Ascending aorta (tissue), 2 donors: ENCODE results near the gene CTCFL. TPM values are rescaled to one million over a fixed set of nuclear protein-coding genes. Genes with fewer than 3 reads are reported as not detected.
A peak's percentile ranks its signal among the peaks of the same experiment; 100 is the strongest.
"Not testable (repeated sequence)": the region's sequence is repeated elsewhere in the genome, so short reads cannot be mapped to it uniquely, and the experiment has no call there.

Experiments
- DNase-seq, 2 donors: peaks; one replicate each; pipeline ENCODE4 v3.0.0-alpha.2; 2019; ENCODE audit warnings: low spot score in 2 of 2
- H3K27ac ChIP-seq, 2 donors: fragments of 200-600 bp; sonication (generic); one replicate each; pipeline ENCODE4 v1.5.1; 2016 to 2017; ENCODE audit warnings: mild to moderate bottlenecking in 1 of 2
- H3K27me3 ChIP-seq: fragments of 200-600 bp; sonication (generic); one replicate; pipeline ENCODE4 v1.5.1; 2017
- H3K36me3 ChIP-seq, 2 donors: fragments of 200-600 bp; sonication (generic); one replicate each; pipeline ENCODE4 v1.5.1; 2016
- H3K4me1 ChIP-seq, 2 donors: fragments of 200-600 bp; sonication (generic); one replicate each; pipeline ENCODE4 v1.5.1; 2016 to 2017; ENCODE audit warnings: mild to moderate bottlenecking in 1 of 2
- H3K4me3 ChIP-seq, 2 donors: fragments of 200-600 bp; sonication (generic); one replicate each; pipeline ENCODE4 v1.5.1; 2016 to 2017; ENCODE audit warnings: mild to moderate bottlenecking in 1 of 2
- H3K9me3 ChIP-seq, 2 donors: fragments of 200-600 bp; sonication (generic); one replicate each; pipeline ENCODE4 v1.5.1; 2016
- intact Hi-C: fragments of 100-400 bp; cut with DNase I; formaldehyde crosslinking; loops from one replicate; pipeline ENCODE4 v1.15.1; 2023
- total RNA-seq: library from RNA; depleted of rRNA; stranded (reverse); fragments of >200 nt; gene quantifications from one replicate; pipeline ENCODE4 v1.1.0, GENCODE V29; 2016
- TF ChIP-seq, protein P1 (sequence below), 3 experiments: fragments of 200-600 bp in 2 of 3; fragments of 450-650 bp in 1 of 3; sonication (generic) in 2 of 3; IDR thresholded peaks; one replicate each; pipeline ENCODE4 v1.5.1; 2016 to 2019; ENCODE audit warnings: antibody characterized with exemption in 3 of 3, mild to moderate bottlenecking in 1 of 3, moderate library complexity in 1 of 3

The CTCFL gene
- total RNA-seq, 1 donor from 2014 or later: not detected

DNA sequence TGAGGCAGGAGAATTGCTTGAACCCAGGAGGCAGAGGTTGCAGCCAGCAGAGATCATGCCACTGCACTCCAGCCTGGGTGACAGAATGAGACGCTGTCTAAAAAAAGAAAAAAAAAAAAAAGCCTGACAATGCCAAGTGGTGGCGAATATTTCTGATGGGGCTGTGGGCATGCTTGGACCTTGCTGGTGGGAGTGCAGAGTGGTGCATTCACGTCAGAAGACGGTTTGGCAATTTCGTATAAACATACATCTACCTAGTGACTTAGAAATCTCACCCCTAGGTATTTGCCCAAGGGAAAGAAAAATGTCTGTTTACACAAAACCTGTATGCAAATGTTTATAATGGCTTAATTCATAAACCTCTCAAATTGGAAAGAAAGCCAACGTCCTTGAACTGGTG is 33.6 kb downstream of the CTCFL start:
- intact Hi-C loops: loop anchor here (5.0 to 10.0 kb wide), 2 partner anchors 44 to 1543 kb away; partner anchors contain the start of gene ATP5F1E
- no peaks in the 10 kb centered on the region for H3K36me3 ChIP-seq
- DNase-seq: no peak
- H3K27me3 ChIP-seq: no peaks in the 10 kb centered on the region
- no peak overlapping the region for H3K4me3 ChIP-seq
- H3K4me1 ChIP-seq: peaks cover 4 to 9% of the 10 kb centered on the region in 2 donors
- H3K9me3 ChIP-seq: no peaks in the 10 kb centered on the region
- H3K27ac ChIP-seq: no peak overlapping the region
- TF ChIP-seq, protein P1, sequence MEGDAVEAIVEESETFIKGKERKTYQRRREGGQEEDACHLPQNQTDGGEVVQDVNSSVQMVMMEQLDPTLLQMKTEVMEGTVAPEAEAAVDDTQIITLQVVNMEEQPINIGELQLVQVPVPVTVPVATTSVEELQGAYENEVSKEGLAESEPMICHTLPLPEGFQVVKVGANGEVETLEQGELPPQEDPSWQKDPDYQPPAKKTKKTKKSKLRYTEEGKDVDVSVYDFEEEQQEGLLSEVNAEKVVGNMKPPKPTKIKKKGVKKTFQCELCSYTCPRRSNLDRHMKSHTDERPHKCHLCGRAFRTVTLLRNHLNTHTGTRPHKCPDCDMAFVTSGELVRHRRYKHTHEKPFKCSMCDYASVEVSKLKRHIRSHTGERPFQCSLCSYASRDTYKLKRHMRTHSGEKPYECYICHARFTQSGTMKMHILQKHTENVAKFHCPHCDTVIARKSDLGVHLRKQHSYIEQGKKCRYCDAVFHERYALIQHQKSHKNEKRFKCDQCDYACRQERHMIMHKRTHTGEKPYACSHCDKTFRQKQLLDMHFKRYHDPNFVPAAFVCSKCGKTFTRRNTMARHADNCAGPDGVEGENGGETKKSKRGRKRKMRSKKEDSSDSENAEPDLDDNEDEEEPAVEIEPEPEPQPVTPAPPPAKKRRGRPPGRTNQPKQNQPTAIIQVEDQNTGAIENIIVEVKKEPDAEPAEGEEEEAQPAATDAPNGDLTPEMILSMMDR (IDR thresholded peaks at IDR 0.05): no peak

DNA sequence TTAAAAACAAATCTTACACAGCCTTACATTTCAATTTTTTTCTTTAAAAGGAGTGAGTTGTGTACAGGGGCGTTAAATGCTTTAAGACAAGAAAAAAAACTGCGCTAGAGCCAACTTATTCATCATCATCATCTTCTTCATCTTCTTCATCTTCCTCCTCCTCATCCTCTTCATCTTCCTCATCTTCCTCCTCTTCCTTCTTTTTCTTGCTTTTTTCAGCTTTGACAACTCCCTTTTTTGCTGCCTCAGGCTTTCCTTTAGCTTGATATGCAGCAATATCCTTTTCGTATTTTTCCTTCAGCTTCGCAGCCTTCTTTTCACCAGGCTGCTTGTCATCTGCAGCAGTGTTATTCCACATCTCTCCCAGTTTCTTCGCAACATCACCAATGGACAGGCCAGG is 36.7 kb downstream of the CTCFL start:
- H3K36me3 ChIP-seq, DNase-seq, H3K4me3 ChIP-seq, H3K27ac ChIP-seq, intact Hi-C loops, H3K27me3 ChIP-seq, H3K9me3 ChIP-seq, H3K4me1 ChIP-seq: not testable (repeated sequence)

DNA sequence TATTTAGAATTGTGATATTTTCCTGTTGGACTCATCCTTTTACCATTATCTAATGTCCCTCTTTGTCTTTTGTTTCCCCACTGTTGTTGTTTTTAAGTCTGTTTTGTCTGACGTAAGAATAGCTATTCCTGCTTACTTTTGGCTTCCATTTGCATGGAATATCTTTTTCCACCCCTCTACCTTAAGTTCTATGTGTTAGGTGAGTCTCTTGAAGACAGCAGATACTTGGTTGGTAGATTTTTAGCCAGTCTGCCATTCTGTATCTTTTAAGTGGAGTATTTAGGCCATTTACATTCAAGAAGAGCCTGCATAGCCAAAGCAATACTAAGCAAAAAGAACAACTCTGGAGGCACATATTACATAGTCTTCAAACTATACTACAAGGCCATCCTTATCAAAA is 39.2 kb downstream of the CTCFL start:
- DNase-seq: no peak
- H3K4me3 ChIP-seq: no peak overlapping the region
- no peaks in the 10 kb centered on the region for H3K36me3 ChIP-seq
- H3K27ac ChIP-seq: no peak overlapping the region
- intact Hi-C loops: no loop called here
- TF ChIP-seq, protein P1 (IDR thresholded peaks at IDR 0.05): no peak
- no peaks in the 10 kb centered on the region for H3K9me3 ChIP-seq
- peaks cover 0 to 6% of the 10 kb centered on the region in 2 donors for H3K4me1 ChIP-seq
- H3K27me3 ChIP-seq: no peaks in the 10 kb centered on the region

DNA sequence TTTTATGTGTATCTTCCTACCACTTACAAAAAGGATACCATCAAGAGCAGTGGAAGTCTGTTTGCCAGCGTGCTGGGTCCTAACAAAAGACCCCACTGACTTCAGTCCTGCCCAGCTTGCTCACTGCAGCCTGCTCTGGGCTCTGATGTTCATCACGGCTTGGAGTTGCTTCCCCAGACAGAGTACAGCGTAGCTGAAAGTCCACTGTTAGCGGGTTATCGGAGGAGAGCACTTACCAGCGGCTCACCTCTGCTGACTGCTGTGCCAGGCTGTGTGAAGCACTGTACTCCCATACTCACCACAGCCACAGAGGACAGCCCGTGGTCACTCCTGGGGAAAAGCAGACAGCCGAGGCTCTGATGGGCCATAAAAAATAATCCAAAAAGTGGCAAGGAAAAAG is 40.2 kb downstream of the CTCFL start:
- Histone ChIP-seq H3K27ac (no peak overlapping the region), H3K4me3 (no peak overlapping the region), H3K27me3 (no peaks in the 10 kb centered on the region), H3K36me3 (no peaks in the 10 kb centered on the region), H3K4me1 (peaks cover 0 to 12% of the 10 kb centered on the region in 2 donors), H3K9me3 (no peaks in the 10 kb centered on the region)
- intact Hi-C loops: no loop called here
- DNase-seq: peak in 1 of 2 donors; percentile 27
- TF ChIP-seq, protein P1 (IDR thresholded peaks at IDR 0.05): no peak

DNA sequence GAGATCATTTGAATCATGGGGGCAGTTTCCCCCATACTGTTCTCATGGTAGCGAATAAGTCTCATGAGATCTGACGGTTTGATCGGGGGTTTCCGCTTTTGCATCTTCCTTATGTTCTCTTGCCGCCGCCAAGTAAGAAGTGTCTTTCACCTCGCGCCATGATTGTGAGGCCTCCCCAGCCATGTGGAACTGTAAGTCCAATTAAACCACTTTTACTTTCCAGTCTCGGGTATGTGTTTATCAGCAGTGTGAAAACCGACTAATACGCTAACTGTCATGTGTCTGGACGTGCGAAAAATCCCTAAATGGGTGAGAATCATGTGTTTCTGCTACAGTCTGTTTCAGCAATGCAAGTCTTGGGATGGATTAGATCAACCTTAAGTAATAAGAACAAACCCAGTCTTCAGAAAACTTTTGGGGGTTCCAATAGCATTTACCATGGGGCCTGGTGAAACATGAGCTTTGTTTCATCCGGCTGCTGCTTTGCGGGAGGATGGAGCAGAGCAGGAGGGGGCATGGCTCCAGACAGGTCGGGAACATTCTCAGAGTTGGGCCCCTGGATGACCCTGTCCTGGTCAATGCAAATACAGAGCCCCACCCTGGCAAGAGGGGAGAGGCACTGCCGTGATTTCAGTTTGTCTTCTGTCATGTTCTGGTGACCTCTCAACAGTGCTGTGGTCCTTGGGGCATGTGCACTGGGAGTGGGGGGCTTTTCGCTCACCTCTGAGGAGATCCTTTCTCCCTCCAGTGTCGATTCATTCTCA is 41.5 kb downstream of the CTCFL start:
- H3K9me3 ChIP-seq: no peaks in the 10 kb centered on the region
- TF ChIP-seq, protein P1 (IDR thresholded peaks at IDR 0.05): no peak
- H3K27me3 ChIP-seq: no peaks in the 10 kb centered on the region
- intact Hi-C loops: no loop called here
- no peak overlapping the region for H3K4me3 ChIP-seq
- H3K4me1 ChIP-seq: peaks cover 0 to 12% of the 10 kb centered on the region in 2 donors
- H3K36me3 ChIP-seq: no peaks in the 10 kb centered on the region
- DNase-seq: peak in 1 of 2 donors; percentile 46
- H3K27ac ChIP-seq: no peak overlapping the region

DNA sequence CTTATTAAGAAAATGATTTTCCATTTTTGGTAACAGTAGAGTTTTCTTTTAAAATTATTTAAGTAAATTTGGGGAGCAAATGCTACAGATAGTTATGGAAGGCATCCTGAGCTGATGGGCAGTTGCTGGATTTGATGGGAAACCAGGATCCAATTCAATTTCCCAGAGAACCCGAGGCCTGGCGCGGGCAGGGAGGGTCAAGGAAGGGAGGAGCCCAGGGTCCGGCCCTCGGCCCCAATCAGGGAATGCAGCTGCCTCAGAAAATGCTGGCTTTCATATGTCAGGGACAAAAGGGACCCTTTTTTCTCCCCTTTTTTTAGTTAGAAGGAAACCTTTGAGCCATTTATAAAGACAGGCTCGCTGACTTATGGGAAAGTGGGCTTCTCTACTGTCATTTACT is 42.1 kb downstream of the CTCFL start:
- peak in 1 of 2 donors; percentile 35 for DNase-seq
- TF ChIP-seq, protein P1 (IDR thresholded peaks at IDR 0.05): no peak
- Histone ChIP-seq H3K4me1 (peaks cover 0 to 12% of the 10 kb centered on the region in 2 donors), H3K27me3 (no peaks in the 10 kb centered on the region), H3K4me3 (no peak overlapping the region), H3K36me3 (no peaks in the 10 kb centered on the region), H3K9me3 (no peaks in the 10 kb centered on the region), H3K27ac (no peak overlapping the region)
- intact Hi-C loops: no loop called here
